KOPT-K1 (cell line): ENCODE measurements around the gene GABRD.

Experiments
- H3K27ac ChIP-seq: fragments of 200-600 bp; sonication (generic); 2 replicates; pipeline ENCODE4 v1.5.1; 2016; ENCODE audit warnings: antibody characterized with exemption, mild to moderate bottlenecking, low read depth, low read length; ENCODE audit not compliant: poor library complexity, severe bottlenecking
- H3K36me3 ChIP-seq: fragments of 200-600 bp; sonication (generic); 2 replicates; pipeline ENCODE4 v1.5.1; 2017; ENCODE audit warnings: antibody characterized with exemption, mild to moderate bottlenecking, low read length, moderate library complexity; ENCODE audit not compliant: insufficient read depth
- H3K9me3 ChIP-seq: fragments of 200-600 bp; sonication (generic); 2 replicates; pipeline ENCODE4 v1.5.1; 2017; ENCODE audit warnings: antibody characterized with exemption, low read length, mild to moderate bottlenecking; ENCODE audit not compliant: insufficient read depth, poor library complexity, severe bottlenecking

Gene GABRD

GRCh38 chr1:1996207-1996651 is 22.9 kb upstream of the GABRD start:
- no peaks in the 10 kb centered on the region for H3K36me3 ChIP-seq
- no peak overlapping the region for H3K27ac ChIP-seq
- H3K9me3 ChIP-seq, result no peaks in the 10 kb centered on the region

GRCh38 chr1:1997576-1997975 is 21.6 kb upstream of the GABRD start:
- H3K27ac ChIP-seq, result no peak overlapping the region
- no peaks in the 10 kb centered on the region for H3K9me3 ChIP-seq
- no peaks in the 10 kb centered on the region for H3K36me3 ChIP-seq

DNA sequence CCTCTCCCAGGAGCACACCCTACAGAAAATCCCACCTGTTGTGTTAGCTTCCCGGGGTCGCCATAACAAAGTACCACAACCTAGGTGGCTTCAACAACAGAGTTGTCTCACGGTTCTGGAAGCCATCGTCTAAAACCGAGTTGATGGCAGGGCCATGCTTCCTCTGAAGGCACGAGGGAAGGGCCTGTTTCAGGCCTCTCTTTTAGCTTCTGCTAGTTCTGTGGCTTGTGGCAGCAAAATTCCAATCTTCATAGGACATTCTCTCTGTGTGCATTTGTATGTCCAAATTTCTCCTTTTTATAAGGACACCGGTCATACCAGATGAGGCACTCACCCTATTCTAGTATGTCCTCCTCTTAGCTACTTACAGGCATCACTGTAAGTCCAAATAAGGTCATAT is 18.7 kb upstream of the GABRD start:
- H3K27ac ChIP-seq, result no peak overlapping the region
- H3K9me3 ChIP-seq, result no peaks in the 10 kb centered on the region

GRCh38 chr1:2000850-2001249 is 18.3 kb upstream of the GABRD start:
- no peaks in the 10 kb centered on the region for H3K36me3 ChIP-seq
- H3K9me3 ChIP-seq, result no peaks in the 10 kb centered on the region
- H3K27ac ChIP-seq, result no peak overlapping the region

More for the DNA sequence above, 18.7 kb upstream of the GABRD start:
- H3K36me3 ChIP-seq, result no peaks in the 10 kb centered on the region

- Histone ChIP-seq H3K9me3 (no peaks in the 10 kb centered on the region), H3K36me3 (no peaks in the 10 kb centered on the region), H3K27ac (no peak overlapping the region)
Measured at GRCh38 chr1:2001773-2002411, 17.3 kb upstream of the GABRD start.

DNA sequence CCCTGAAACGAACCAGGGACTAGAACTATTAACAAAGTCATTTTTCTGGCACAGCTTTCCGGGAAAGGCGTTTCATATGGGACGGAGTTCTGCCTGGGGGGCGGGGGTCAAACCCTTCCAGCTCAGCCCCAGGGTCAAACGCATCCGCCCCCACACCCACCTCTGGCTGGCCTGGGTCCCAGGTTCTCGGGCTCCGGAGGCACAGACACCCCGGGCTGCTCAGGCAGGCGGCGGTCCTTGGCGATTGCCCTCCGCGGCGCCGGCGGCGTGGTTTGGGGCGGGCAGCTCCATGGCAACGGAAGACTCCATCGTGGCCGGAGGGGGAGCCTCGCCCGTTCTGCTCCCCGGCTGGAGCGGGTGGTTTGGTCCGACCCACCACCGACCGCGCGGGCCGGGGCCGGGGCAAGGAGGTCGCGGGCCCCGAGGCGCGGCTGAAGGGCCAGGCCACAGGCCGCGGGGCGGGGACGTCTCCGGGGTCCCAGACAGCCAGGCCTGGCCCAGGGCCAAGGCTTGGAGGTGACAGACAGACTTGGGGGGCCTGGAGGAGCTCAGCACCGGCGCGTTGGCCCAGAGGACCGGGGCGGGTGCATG is 15.5 kb upstream of the GABRD start, which contains the start of gene CFAP74:
TSS of gene CFAP74 (minus strand) at position 246 of the 591 bp plus-strand sequence. CDS start 12,830 bp downstream, outside the sequence.
- H3K27ac ChIP-seq, result no peak within 1 kb of the TSS
- no peaks in the 10 kb centered on the region for H3K9me3 ChIP-seq
- no peaks in the 10 kb centered on the region for H3K36me3 ChIP-seq

DNA sequence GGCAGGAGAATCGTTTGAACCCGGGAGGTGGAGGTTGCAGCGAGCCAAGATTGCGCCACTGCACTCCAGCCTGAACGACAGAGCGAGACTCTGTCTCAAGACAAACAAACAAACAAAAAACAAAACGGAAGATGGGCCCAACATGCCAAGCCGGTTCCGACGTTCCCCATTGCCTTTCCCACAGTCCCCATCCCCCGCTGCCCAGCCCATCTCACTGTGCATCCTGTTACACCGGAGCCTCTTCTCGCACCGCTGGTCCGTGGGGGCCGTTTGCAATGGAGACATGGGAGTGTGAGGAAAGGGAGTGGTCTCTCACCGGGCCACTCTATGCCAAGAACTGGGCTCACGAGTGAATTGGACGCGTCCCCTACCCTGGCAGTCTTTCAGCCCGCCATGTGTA is 14.3 kb upstream of the GABRD start:
- no peaks in the 10 kb centered on the region for H3K9me3 ChIP-seq
- no peaks in the 10 kb centered on the region for H3K36me3 ChIP-seq
- no peak overlapping the region for H3K27ac ChIP-seq

- no peak overlapping the region for H3K27ac ChIP-seq
- no peaks in the 10 kb centered on the region for H3K9me3 ChIP-seq
- no peaks in the 10 kb centered on the region for H3K36me3 ChIP-seq
Measured at GRCh38 chr1:2009101-2010053, 9.8 kb upstream of the GABRD start.

DNA sequence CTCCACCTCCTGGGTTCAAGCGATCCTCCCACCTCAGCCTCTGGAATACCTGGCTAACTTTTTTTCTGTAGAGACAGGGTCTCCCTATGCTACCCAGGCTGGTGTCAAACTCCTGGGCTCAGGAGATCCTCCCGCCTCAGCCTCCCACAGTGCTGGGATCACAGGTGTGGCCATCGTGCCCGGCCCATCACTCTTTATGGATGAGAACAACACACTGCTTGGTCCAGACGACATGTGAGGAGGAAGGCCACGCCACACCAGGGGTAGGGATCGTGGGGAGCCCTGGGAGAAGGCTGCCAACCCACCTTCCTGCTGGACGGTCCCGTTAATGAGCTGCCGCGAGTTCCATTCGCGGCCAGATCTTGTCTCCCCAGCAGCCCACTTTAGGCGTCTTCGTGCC is 5.0 kb upstream of the GABRD start:
- no peaks in the 10 kb centered on the region for H3K9me3 ChIP-seq
- H3K27ac ChIP-seq, result no peak overlapping the region
- H3K36me3 ChIP-seq, result no peaks in the 10 kb centered on the region

- no peaks in the 10 kb centered on the region for H3K36me3 ChIP-seq
- no peaks in the 10 kb centered on the region for H3K9me3 ChIP-seq
Measured at GRCh38 chr1:2014741-2015735, 4.1 kb upstream of the GABRD start.

DNA sequence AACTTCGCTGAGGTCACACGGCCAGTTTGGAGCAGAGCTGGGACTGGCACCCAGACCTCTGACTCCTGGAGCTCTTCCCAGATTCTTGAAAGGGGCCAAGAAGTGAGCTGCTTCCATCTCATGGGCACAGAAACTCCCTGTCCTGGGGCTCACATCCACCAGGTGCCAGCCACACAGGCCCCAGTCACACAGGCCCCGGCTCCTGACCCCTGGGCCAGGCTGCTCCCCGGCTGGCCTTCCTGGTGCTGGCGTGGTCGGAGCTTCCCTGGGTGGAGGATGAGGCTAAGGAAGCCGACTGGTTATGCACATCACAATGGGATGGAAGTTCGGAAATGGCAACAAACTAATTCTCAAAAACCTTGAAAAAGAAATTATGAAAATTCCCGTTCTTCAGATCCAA is 3.0 kb upstream of the GABRD start:
- Histone ChIP-seq H3K9me3 (no peaks in the 10 kb centered on the region), H3K27ac (no peak overlapping the region)

More at GRCh38 chr1:2014741-2015735, 4.1 kb upstream of the GABRD start:
- no peak overlapping the region for H3K27ac ChIP-seq

DNA sequence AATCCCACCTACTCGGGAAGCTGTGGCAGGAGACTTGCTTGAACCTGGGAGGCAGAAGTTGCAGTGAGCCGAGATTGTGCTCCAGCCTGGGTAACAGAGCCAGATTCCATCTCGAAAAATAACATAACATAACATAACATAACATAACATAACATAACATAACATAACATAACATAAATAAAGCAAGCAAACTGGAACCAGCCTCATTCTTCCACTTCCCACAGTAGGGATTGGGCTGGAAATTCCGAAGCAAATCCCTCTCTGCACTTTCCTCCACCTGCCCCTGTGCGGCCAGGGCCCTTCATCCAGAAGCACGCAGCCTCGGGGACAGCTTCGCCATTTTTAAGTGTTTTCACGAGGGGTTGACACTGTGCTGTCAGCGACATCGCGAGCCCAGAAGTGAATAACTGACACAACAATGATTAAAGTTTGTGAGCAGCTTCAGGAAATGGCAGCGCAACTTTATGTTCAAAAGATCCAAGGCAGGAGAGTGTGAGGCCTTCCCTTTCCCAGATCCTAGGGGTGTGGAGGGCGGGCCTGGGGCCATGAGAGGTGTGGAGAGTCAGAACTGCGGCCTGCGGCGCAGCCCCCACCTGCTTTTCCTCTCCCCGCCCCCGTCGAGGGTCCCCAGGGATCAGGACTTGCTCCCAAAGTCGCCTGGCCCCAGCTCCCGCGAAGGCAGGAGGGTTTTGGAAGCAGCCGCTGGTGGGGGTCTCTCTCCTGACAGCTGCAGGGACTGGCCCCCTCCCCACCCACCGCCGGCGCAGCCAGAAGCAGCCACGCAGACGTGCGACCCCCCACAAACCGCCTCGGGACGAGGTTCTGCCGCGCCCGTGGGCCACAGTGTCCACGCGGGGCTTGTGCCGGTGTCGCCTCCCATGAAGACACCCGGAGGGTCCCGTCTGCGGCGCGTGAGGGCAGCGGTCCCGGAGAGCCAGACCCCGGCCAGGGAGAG is 651 bp upstream of the GABRD start:
- Histone ChIP-seq H3K36me3 (no peaks in the 10 kb centered on the region), H3K27ac (no peak overlapping the region), H3K9me3 (no peaks in the 10 kb centered on the region)

More for the DNA sequence above, 3.0 kb upstream of the GABRD start:
- H3K36me3 ChIP-seq, result no peaks in the 10 kb centered on the region

GRCh38 chr1:2019571-2020309 is 595 bp downstream of the GABRD start:
- Histone ChIP-seq H3K9me3 (no peaks in the 10 kb centered on the region), H3K27ac (no peak overlapping the region), H3K36me3 (no peaks in the 10 kb centered on the region)
